T-helper 1 cell (primary cell): ENCODE results near the gene EPO.
"Not testable (repeated sequence)": the region's sequence is repeated elsewhere in the genome, so short reads cannot be mapped to it uniquely, and the experiment has no call there.

ENCODE experiments used
- DNase-seq, 5 donors: peaks; one replicate each; pipeline ENCODE4 v3.0.0-alpha.2; 2012 to 2020

EPO gene

GRCh38 chr7:100683659-100684533, 36.4 kb upstream of the EPO start:
- DNase-seq = no peak

- no peak for DNase-seq
Measured at GRCh38 chr7:100684534-100685042, 35.7 kb upstream of the EPO start.

DNA sequence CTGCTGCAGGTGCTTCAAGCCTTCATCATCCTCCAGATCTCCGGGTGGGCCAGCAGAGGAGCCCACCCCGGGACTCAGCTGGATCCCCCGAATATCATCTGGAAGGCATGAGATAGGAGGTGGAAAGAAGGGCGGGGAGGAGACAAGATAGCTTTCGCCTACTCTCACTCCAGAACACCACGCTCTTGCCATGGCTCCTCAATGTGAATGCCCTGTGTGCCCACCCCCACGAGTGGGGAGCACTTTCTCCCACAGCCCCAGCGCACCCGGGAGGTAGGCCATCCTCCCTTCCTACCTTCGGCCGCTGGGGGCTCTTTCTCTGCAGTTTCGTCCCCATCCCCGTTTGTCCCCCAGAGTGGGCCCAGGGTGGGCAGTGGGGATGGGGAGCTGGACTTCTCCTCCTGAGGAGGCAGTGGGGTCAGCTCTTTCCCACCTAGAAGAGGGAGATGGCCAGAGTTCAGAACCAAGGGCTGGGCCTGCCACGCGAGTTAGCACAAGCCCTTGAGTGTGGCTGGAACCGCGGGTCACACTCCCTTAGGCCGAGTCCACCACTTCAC, 35.1 kb upstream of the EPO start:
- no peak for DNase-seq

DNA sequence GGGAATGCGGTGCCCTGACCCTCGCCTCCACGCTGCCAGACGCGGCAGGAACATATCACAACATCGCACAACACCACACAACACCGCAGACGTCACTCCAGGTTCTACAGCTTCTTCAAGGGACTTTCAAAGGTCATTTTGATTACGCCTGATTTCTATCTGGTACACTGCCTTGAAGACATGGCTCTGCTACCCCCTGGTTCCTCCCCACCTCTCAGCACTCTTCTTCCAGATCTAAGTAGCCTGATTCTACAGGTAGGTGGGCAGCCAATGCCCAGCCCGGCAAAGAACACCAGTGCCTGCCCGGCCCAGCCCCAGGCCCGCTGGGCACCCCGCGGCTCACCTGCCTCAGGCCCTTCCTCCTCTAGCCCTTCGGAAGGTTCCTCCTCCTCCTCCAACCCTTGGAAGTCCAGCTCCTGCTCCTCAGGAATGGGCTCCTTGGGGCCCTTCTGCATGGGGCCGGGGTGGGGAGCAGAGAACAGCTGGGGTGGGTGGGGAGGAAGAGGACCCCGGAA, 34.6 kb upstream of the EPO start:
- no peak for DNase-seq

DNA sequence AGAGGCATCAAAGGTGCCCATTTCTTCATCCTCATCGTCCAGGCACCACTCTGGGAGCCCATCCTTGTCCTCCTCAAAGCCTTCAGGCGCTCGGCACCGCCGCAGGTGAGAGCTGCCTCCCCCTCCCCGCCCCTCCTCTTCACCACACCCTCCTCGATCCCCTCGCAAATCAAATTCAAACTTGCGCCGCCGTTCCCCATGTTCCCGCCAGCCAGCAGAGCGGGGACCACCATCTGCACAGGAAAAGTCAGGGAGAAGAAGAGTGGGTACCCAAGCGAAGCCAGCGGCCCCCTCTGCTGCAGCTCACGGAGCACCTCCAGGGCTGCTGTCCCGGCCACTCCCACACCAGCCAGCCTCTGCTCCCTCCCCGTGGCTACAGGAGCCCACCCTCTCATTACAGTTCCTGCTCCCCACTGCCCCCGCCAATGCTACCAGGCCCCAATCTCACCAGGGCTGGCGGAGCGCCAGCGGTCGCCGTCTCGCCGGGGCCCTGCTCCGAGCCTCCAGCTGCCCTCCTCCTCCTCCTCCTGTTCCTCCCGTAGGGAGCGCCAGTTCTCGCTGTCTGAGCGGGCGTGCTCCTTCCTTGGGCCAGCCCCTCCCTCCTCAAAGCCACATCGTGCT, 34.0 kb upstream of the EPO start:
- no peak for DNase-seq

DNA sequence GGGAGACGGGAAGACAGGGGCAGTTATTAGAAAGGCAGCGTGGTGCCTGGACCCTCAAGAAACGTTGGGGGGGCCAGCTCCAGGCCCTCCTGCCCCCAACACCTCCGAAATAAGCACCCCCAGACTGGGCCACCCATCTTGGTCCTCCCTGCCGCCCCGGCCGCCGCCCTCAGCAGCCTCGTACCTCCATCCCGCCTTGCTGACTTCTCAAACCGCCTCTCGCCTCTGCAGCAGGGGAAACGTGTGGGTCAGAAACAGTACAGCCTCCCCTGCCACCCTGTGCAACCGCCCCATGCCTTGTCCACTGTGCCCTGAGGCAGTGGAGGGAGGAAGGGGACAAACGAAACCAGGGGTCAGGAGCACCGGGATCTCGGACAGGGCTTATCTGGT, 33.5 kb upstream of the EPO start:
- DNase-seq = no peak

GRCh38 chr7:100687261-100687660, 33.0 kb upstream of the EPO start:
- DNase-seq = no peak

DNA sequence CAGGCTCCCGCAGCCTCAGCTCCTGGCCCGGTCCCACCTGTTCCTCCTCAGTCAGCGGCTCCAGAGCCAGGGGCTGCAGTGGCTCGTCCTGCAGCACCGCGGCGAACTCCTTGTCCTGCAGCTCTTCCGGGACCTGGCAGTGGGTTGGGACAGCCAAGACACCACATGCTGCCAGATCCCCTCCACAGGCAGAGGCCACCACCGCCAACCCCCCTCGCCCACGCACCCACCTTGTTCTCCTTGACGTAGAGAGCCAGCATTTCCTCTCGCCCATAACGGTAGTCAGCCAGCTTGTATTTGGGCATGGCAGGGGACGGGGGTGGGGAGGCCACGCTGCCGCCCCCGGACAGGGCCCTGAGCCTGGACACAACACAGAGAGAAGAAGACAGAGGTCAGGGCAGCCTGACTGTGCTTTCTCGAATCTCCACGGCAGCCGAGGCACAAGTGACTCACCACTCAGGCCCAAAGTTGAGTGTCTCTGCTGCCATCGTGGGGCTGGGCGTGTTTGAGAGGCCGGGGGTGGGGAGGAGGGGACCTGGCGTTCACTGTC, 32.4 kb upstream of the EPO start:
- DNase-seq = no peak

- no peak for DNase-seq
Measured at GRCh38 chr7:100688326-100688860, 31.9 kb upstream of the EPO start.

DNA sequence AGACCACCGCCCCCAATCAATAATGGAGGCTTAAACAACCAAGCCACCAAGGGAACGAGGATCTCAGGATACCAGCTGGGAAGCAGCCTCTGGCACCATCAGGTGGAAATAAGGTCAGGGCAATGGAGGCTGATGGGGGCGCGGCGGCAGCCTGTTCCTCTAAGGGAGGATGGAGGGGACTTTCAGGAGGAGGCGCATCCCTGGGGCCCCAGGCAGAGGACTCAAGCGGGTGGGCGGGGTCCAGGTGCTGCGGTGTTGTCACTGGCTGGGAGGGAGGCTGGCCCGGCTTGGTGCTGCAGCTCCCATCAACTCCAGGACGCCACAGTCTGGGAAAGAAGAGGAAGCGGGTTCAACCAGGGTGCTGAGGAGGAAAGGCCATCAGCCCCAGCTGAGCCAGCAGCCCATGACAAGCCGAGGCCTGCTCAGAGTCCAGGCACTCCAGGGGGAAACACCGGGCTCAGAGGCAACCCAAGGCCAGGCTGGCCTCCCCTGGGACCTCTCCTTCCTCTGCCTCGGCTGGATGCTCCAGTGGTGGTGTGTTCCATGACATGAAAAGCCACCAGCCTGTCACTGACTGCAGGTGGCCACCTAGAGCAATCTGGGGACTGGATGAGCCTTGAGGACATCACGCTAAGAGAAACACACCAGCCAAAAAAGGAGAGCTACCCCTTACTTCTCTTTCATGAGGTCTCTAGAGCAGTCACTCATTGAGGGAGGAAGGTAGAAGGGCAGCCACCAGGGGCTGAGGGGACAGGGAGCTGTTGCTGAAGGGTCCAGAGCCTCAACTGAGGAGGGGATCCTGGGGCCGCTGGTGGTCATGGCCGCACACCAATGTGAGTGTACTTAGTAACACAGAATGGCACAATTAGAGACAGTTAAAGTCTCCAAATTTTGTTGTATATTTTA, 30.8 kb upstream of the EPO start:
- no peak for DNase-seq

GRCh38 chr7:100691676-100692577, 28.3 kb upstream of the EPO start:
- DNase-seq = peak; percentile 47 to 79 (median 72)

DNA sequence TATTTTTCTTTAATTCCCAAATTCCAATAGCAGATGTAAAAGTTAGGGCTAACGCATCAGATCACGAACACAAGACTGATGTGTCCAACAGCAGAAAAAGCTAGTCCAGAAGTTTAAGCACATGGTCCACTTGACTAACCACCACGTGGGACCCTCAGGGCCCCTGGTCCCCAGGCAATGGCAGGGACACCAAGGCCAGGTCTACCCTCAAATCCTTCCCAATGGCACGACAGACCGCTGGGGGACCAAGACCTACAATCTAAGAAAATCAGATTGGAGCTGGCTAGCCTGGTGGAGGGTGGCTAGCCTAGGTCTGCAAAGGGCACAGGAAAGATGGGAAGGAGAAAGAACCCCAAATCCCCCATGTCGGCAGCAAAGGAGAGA, 27.7 kb upstream of the EPO start:
- no peak for DNase-seq

- no peak for DNase-seq
Measured at GRCh38 chr7:100693312-100694097, 26.8 kb upstream of the EPO start.

DNA sequence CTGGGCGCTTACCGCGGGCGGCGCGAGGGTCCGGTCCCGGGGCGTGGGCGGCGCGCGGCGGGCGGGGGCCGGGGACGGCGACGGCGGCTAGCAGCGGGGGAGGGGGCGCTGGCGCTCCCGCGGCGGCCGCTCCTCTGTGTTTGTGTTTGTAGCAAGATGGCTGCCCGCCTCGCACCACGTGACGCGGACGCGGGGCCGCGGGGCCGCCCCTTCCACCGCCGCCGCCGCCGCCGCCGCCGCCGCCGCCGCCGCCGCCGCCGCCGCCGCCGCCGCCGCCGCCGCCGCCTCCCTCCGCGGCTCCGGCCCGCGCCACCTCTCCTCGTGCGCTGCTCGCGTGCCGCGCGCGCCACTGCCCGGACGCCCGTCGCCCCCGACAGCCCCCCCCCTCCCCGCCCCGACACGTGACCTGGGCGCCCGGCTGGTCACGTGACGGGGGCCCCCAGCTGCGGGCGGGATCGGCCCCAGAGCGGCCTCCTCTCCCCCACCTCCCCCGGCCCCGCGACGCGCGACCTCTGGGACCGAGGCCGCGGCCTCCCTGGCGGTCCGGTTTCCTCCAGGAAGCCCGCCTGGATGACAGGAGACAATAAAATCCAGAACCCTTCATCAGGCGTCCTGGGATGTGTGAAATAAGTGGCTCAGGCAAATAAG, 26.0 kb upstream of the EPO start, which contains the start of gene GIGYF1:
TSS of gene GIGYF1 (minus strand) at position 153 of the 648 bp plus-strand sequence. CDS start 6,012 bp downstream, outside the sequence.
- DNase-seq = peak; percentile 59 to 76 (median 65)

- DNase-seq = no peak
Measured at GRCh38 chr7:100696123-100696521, 24.1 kb upstream of the EPO start.

DNA sequence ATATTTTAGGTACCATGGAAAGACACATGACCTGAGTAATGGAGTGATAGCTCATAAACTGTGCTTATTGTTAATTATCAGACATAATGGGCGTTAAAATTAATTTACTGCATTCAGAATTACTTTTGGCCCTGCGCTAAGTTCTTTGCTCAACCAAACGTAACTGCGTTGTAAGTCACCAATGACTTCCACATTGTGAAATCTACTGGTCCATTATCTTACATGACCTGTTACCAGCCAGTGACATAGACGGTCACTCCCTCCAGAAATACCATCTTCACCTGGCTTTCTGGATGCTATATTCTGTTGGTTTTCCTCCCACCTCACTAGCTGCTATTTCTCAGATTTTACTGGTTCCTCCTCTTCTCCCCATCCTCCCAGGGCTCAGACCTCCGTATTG, 21.2 kb upstream of the EPO start:
- no peak for DNase-seq

DNA sequence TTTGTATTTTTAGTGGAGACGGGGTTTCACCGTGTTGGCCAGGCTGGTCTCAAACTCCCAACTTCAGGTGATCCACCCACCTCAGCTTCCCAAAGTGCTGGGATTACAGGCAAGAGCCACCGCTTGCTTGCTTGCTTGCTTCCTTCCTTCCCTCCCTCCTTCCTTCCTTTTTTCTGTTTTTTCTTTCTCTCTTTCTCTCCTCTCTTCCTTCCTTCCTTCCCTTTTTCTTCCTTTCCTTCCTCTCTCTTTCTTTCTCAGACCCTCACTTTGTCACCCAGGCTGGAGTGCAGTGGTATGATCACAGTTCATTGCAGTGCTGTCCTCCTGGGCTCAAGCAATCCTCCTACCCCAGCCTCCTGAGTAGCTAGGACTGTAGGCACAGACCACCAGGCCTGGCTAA, 19.2 kb upstream of the EPO start:
- DNase-seq = not testable (repeated sequence)

GRCh38 chr7:100705320-100705752, 14.9 kb upstream of the EPO start:
- peak; percentile 41 to 74 (median 61) for DNase-seq
